Measurements from ENCODE around the gene ZNF750.

Gene ZNF750

GRCh38 chr17:82803185-82803584, 36.6 kb downstream of the ZNF750 start:
- TF ChIP-seq REST (IDR thresholded peaks at IDR 0.05; ENCODE audit: insufficient read depth in 1 of 2, low read depth in 2 of 2, low read length in 2 of 2) = no peak
- TF ChIP-seq SIN3A (IDR thresholded peaks at IDR 0.05; ENCODE audit: borderline replicate concordance, insufficient read depth, low read length) = no peak

GRCh38 chr17:82802075-82802780, 37.6 kb downstream of the ZNF750 start:
- TF ChIP-seq TAF1 (IDR thresholded peaks at IDR 0.05; ENCODE audit: borderline replicate concordance, insufficient read depth, low read length) (no peak), REST (IDR thresholded peaks at IDR 0.05; ENCODE audit: insufficient read depth in 1 of 2, low read depth in 2 of 2, low read length in 2 of 2) (no peak), FOXP2 (optimal IDR thresholded peaks at IDR 0.05; ENCODE audit: borderline replicate concordance, extremely low read depth, extremely low read length, insufficient read depth) (no peak), SIN3A (IDR thresholded peaks at IDR 0.05; ENCODE audit: borderline replicate concordance, insufficient read depth, low read length) (no peak), POLR2AphosphoS5 (IDR thresholded peaks at IDR 0.05; ENCODE audit: low read depth, low read length) (no peak)

- no peak for TF ChIP-seq POLR2AphosphoS5 (IDR thresholded peaks at IDR 0.05; ENCODE audit: low read depth, low read length)
- no peak for TF ChIP-seq SIN3A (IDR thresholded peaks at IDR 0.05; ENCODE audit: borderline replicate concordance, insufficient read depth, low read length)
- no peak for TF ChIP-seq TAF1 (IDR thresholded peaks at IDR 0.05; ENCODE audit: borderline replicate concordance, insufficient read depth, low read length)
- TF ChIP-seq REST (IDR thresholded peaks at IDR 0.05; ENCODE audit: insufficient read depth in 1 of 2, low read depth in 2 of 2, low read length in 2 of 2) = no peak
- TF ChIP-seq FOXP2 (optimal IDR thresholded peaks at IDR 0.05; ENCODE audit: borderline replicate concordance, extremely low read depth, extremely low read length, insufficient read depth) = no peak
These were observed 38.3 kb downstream of the ZNF750 start for GRCh38 chr17:82801377-82801970.

GRCh38 chr17:82800885-82801284, 38.9 kb downstream of the ZNF750 start:
- TF ChIP-seq TAF1 (IDR thresholded peaks at IDR 0.05; ENCODE audit: borderline replicate concordance, insufficient read depth, low read length) = no peak
- no peak for TF ChIP-seq SIN3A (IDR thresholded peaks at IDR 0.05; ENCODE audit: borderline replicate concordance, insufficient read depth, low read length)
- no peak for TF ChIP-seq FOXP2 (optimal IDR thresholded peaks at IDR 0.05; ENCODE audit: borderline replicate concordance, extremely low read depth, extremely low read length, insufficient read depth)
- TF ChIP-seq REST (IDR thresholded peaks at IDR 0.05; ENCODE audit: insufficient read depth in 1 of 2, low read depth in 2 of 2, low read length in 2 of 2) = no peak
- no peak for TF ChIP-seq POLR2AphosphoS5 (IDR thresholded peaks at IDR 0.05; ENCODE audit: low read depth, low read length)
